Epithelial cell of proximal tubule (primary cell): Measurements from ENCODE around the gene SEMA7A. TPM values are rescaled to one million over a fixed set of nuclear protein-coding genes. Genes with fewer than 3 reads are reported as not detected.

Experiments used
- DNase-seq: peaks from one replicate; pipeline ENCODE4 v3.0.0-alpha.2; 2011; ENCODE audit warnings: low read depth
- H3K4me3 ChIP-seq: 2 replicates; pipeline ENCODE4 v1.5.1; 2011; ENCODE audit warnings: low read depth, mild to moderate bottlenecking, low read length
- total RNA-seq: library from RNA; depleted of rRNA; stranded (reverse); fragments of >200 nt; gene quantifications from 2 replicates; pipeline ENCODE4 v1.2.3, GENCODE V29; 2015
- TF ChIP-seq, protein P1 (sequence below): conservative IDR thresholded peaks from 2 replicates; pipeline ENCODE4 v1.5.1; 2012; ENCODE audit warnings: low read depth, mild to moderate bottlenecking, low read length

The SEMA7A gene
- total RNA-seq, 1 donor from 2014 or later: 113 TPM

GRCh38 chr15:74422652-74423430 lies 10.9 kb downstream of the SEMA7A start:
- no peak overlapping the region for H3K4me3 ChIP-seq
- TF ChIP-seq, protein P1, sequence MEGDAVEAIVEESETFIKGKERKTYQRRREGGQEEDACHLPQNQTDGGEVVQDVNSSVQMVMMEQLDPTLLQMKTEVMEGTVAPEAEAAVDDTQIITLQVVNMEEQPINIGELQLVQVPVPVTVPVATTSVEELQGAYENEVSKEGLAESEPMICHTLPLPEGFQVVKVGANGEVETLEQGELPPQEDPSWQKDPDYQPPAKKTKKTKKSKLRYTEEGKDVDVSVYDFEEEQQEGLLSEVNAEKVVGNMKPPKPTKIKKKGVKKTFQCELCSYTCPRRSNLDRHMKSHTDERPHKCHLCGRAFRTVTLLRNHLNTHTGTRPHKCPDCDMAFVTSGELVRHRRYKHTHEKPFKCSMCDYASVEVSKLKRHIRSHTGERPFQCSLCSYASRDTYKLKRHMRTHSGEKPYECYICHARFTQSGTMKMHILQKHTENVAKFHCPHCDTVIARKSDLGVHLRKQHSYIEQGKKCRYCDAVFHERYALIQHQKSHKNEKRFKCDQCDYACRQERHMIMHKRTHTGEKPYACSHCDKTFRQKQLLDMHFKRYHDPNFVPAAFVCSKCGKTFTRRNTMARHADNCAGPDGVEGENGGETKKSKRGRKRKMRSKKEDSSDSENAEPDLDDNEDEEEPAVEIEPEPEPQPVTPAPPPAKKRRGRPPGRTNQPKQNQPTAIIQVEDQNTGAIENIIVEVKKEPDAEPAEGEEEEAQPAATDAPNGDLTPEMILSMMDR: no peak
- DNase-seq: peak; percentile 75

DNA sequence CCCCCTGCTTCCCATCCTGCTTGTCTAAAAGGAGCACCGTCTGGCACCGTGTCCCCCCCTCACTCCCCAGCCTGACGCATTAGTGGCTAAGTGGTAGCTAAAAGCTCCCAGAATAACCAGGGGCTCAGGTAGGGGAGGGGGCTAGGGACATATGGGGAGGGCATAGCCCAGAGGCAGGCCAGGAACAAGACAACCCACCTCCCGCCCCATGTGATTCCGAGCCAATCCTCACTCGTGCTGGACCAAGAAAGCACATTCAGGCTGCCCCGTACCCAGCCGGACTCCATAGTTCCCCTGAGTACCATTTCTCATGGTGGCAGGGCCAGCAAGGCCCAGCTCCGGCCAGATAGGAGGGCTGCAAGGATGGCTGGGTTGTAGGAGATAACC lies 11.5 kb downstream of the SEMA7A start:
- H3K4me3 ChIP-seq: no peak overlapping the region
- TF ChIP-seq, protein P1: no peak
- no peak for DNase-seq

DNA sequence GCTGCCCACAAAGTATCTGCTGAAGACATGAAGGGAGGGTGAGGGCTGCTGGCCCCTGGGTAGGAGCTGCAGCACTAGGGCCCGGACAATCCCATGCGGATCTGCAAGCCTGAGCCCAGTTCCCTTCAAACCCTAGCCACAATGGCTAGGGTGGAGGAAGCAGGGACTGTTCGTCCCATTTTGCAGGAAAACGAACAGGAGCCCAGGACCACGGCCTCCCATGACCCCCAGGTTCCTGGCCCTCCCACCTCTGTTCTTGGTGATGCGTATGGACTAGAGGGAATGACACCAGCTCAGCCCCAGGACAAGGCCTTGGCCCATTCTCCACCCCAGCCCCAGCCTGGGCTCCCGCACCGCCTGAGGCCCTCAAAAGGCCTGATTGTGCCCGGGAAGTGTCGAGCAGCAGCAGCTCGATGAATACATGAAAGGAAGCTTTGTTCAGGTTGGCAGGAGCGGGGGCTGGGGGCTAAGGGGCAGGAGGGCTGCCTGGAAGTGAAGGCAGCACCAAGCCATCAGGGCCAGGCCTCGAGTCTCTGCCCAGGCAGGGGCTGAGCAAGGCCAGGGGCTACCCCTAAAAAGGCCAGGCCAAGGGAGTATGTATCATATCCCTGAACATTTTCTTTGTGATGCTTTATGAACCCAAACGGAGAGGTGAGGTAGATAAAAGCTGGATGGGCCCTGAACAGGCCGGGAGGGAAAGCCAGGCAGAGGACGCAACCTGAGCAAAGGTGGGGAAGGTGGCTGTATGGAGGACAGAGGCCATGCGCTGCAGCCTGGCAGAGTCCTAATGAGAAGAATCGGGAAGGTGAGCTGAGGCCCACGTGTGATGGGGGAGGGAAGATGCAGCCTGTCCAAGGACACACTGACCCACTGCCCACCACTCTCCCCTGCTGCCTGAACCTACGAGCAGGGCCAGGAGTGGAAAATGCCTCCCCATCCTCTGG lies 12.2 kb downstream of the SEMA7A start:
- H3K4me3 ChIP-seq: no peak overlapping the region
- DNase-seq: no peak

GRCh38 chr15:74420193-74420905 lies 13.4 kb downstream of the SEMA7A start:
- TF ChIP-seq, protein P1: no peak
- DNase-seq: no peak
- H3K4me3 ChIP-seq: no peak overlapping the region

More for the DNA sequence above, 12.2 kb downstream of the SEMA7A start:
- TF ChIP-seq, protein P1: no peak

DNA sequence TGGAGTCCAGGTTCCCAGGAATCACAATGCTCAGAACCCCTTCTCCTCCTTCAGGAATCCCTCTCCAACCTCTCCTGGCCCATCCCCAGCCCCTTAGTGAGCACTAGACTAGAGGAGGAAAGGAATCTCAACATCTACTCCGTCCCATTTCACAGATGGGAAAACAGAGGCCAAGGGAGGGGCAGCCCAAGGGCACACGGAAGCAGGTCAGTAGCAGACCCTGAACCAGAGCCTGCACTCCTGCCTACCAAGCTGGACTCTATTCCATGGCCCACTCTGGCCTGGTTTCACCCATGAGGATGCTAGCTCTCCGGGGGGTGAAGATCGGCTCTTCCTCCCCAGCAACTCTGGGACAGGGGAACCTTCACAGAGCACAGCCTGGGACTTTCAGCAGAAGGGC lies 14.3 kb downstream of the SEMA7A start:
- TF ChIP-seq, protein P1: no peak
- H3K4me3 ChIP-seq: no peak overlapping the region
- DNase-seq: no peak

DNA sequence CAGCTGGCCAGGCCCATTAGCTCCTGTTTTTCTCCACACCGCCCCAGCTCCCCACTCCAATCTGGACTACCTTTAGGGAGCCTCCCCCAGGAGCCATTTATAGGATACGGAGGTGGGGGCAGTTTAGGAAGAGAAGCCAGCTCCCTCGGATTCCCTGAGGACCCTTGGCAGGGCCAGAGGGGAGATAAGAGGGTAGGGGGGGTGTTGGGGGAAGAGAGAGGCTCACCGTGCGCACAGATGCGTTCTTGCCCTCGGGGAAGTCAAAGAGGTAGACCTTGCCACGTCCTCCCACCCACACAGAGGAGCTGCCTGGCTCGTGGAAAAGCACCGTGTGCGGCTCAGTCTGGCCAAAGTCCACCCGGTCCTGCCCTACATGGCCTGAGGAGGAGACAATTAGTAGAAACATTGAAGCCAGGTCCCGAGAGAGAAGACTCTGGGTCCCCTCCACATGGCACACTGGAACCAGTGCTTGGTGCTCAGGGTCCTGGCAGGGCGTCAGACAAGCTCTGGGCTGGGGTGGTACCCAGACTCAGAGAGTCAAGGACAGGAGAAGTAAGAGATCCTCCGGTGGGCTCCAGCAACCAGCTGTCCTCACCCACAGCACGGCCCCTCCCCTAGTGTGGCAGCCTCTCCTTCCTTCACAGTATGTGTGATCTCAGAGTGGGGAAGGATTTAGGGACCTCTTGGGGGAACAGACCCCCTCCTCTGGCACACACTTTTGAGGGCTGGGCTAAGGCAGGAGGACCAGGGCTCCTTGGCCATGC lies 15.0 kb downstream of the SEMA7A start:
- H3K4me3 ChIP-seq: no peak overlapping the region
- TF ChIP-seq, protein P1: no peak
- DNase-seq: no peak
